Endothelial cell of umbilical vein (primary cell): Measurements from ENCODE around the gene RANBP3. TPM values are rescaled to one million over a fixed set of nuclear protein-coding genes. Genes with fewer than 3 reads are reported as not detected.

Source experiments
- BruUV-seq: library from RNA; stranded (reverse); fragments of 400-500 nt; replicated peaks from 2 replicates; lab custom pipeline; 2021; lab: Mats Ljungman, UMichigan
- CTCF ChIA-PET: fragments of 300-600, 350-600 bp; sonication (Branson Sonifier 250); formaldehyde crosslinking; loops from one replicate; lab custom pipeline; 2021; ENCODE audit warnings: antibody characterized with exemption, inconsistent platforms; lab: Charles Lee
- POLR2A ChIA-PET: fragments of 300-600, 350-600 bp; sonication (Branson Sonifier 250); formaldehyde crosslinking; loops from one replicate; lab custom pipeline; 2021; ENCODE audit warnings: antibody characterized with exemption, inconsistent platforms; lab: Charles Lee
- DNase-seq: peaks from one replicate; pipeline ENCODE4 v3.0.0-alpha.2; 2011; ENCODE audit warnings: low read depth, low spot score
- FAIRE-seq: peaks from 2 replicates; lab custom pipeline; 2011; peaks lifted over from hg19 to GRCh38; lab: Jason Lieb, UNC
- H2AFZ ChIP-seq: 2 replicates; pipeline ENCODE4 v1.6.0; 2012; ENCODE audit warnings: low read depth, low read length, control low read depth, inconsistent platforms
- H3K27ac ChIP-seq: 2 replicates; pipeline ENCODE4 v1.5.1; 2011; ENCODE audit warnings: low read depth, mild to moderate bottlenecking, control low read depth, low read length, moderate library complexity; ENCODE audit not compliant: insufficient read depth
- H3K27me3 ChIP-seq, 2 experiments: 2 replicates each; pipeline versions ENCODE4 v1.6.0 to v1.6.1; 2011; ENCODE audit warnings: low read length in 2 of 2, mixed read lengths in 1 of 2; ENCODE audit not compliant: control insufficient read depth in 2 of 2, insufficient read depth in 2 of 2
- H3K36me3 ChIP-seq, 2 experiments: 2 replicates in 1 of 2; 3 replicates in 1 of 2; pipeline ENCODE4 v1.5.1; 2011; ENCODE audit warnings: low read length in 2 of 2, mild to moderate bottlenecking in 1 of 2, moderate library complexity in 1 of 2; ENCODE audit not compliant: control insufficient read depth in 2 of 2, insufficient read depth in 2 of 2; ENCODE audit errors: extremely low read depth in 1 of 2
- H3K4me1 ChIP-seq: 3 replicates; pipeline ENCODE4 v1.5.1; 2011; ENCODE audit warnings: mild to moderate bottlenecking, low read length; ENCODE audit not compliant: control insufficient read depth, insufficient read depth; ENCODE audit errors: extremely low read depth
- H3K4me2 ChIP-seq: 2 replicates; pipeline ENCODE4 v1.6.1; 2011; ENCODE audit warnings: low read length, control low read depth, mixed read lengths; ENCODE audit not compliant: insufficient read depth
- H3K4me3 ChIP-seq, 3 experiments: fragments of 200-600 bp in 1 of 3; sonication (generic), shearing (Covaris generic) in 1 of 3; replicated peaks in 1 of 3; 2 replicates each; pipeline ENCODE4 v1.5.1; 2011 to 2016; ENCODE audit warnings: control low read depth in 3 of 3, low read length in 3 of 3, mild to moderate bottlenecking in 2 of 3, inconsistent platforms in 1 of 3, low read depth in 1 of 3, moderate library complexity in 1 of 3; ENCODE audit not compliant: insufficient read depth in 1 of 3
- H3K79me2 ChIP-seq: 2 replicates; pipeline ENCODE4 v1.6.0; 2012; ENCODE audit warnings: low read length, inconsistent platforms; ENCODE audit not compliant: control insufficient read depth, insufficient read depth
- H3K9ac ChIP-seq: replicated peaks from 2 replicates; pipeline ENCODE3; 2011; ENCODE audit warnings: low read length, control low read depth; ENCODE audit not compliant: insufficient read depth; ENCODE audit errors: extremely low read depth
- H3K9me1 ChIP-seq: replicated peaks from 3 replicates; pipeline ENCODE4 v1.6.0; 2011; ENCODE audit warnings: mild to moderate bottlenecking, low read length; ENCODE audit not compliant: control insufficient read depth, insufficient read depth; ENCODE audit errors: extremely low read depth
- H3K9me3 ChIP-seq: replicated peaks from 2 replicates; pipeline ENCODE4 v1.5.1; 2012; ENCODE audit warnings: low read length, inconsistent platforms; ENCODE audit not compliant: control insufficient read depth, insufficient read depth
- H4K20me1 ChIP-seq: replicated peaks from 2 replicates; pipeline ENCODE3; 2011; ENCODE audit warnings: mild to moderate bottlenecking, low read length; ENCODE audit not compliant: control insufficient read depth, insufficient read depth; ENCODE audit errors: extremely low read depth
- CTCF ChIP-seq, 2 donors: IDR thresholded peaks; 1 replicate in 1 of 2; 2 replicates in 1 of 2; pipeline ENCODE4 v1.5.1; 2011; ENCODE audit warnings: low read length in 2 of 2, mild to moderate bottlenecking in 2 of 2, moderate library complexity in 2 of 2, control low read depth in 1 of 2, inconsistent platforms in 1 of 2, low read depth in 1 of 2; ENCODE audit not compliant: insufficient read depth in 1 of 2; ENCODE audit errors: extremely low read depth in 1 of 2
- EZH2 ChIP-seq: IDR thresholded peaks from 2 replicates; pipeline ENCODE4 v1.6.1; 2012; ENCODE audit warnings: borderline replicate concordance, low read depth, mild to moderate bottlenecking, moderate library complexity, low read length, inconsistent platforms; ENCODE audit not compliant: severe bottlenecking
- FOS ChIP-seq: IDR thresholded peaks from 2 replicates; pipeline ENCODE4 v1.6.1; 2011; ENCODE audit warnings: mild to moderate bottlenecking, low read length, moderate library complexity, borderline replicate concordance; ENCODE audit not compliant: insufficient read depth
- GATA2 ChIP-seq: IDR thresholded peaks from 2 replicates; pipeline ENCODE4 v1.7.0; 2011; ENCODE audit warnings: low read depth, mild to moderate bottlenecking, moderate library complexity, mixed read lengths, low read length; ENCODE audit not compliant: insufficient read length, insufficient read depth
- JUN ChIP-seq: IDR thresholded peaks from 2 replicates; pipeline ENCODE4 v1.6.1; 2011; ENCODE audit warnings: borderline replicate concordance, low read depth; ENCODE audit not compliant: insufficient read length, insufficient read depth
- MYC ChIP-seq: IDR thresholded peaks from one replicate; pipeline ENCODE4 v1.6.1; 2011; ENCODE audit warnings: mild to moderate bottlenecking, low read depth, low read length
- POLR2A ChIP-seq: IDR thresholded peaks from 2 replicates; pipeline ENCODE4 v1.6.1; 2012; ENCODE audit warnings: low read depth, mild to moderate bottlenecking, control low read depth, low read length
- POLR2AphosphoS5 ChIP-seq: IDR thresholded peaks from 2 replicates; pipeline ENCODE4 v1.6.1; 2012; ENCODE audit warnings: low read depth, mild to moderate bottlenecking, control low read depth, low read length, moderate library complexity; ENCODE audit not compliant: insufficient read depth
- dilution Hi-C: fragments of 300-500 bp; cut with MboI; formaldehyde crosslinking; loops from one replicate; pipeline ENCODE4 v1.15.0; 2019; ENCODE audit warnings: low sequenced_read_pairs; ENCODE audit not compliant: extremely low pct_ligation_motif_present
- intact Hi-C: fragments of 100-400 bp; cut with micrococcal nuclease; formaldehyde crosslinking; loops from one replicate; pipeline ENCODE4 v1.10.0; 2022
- polyA plus RNA-seq, 4 experiments: library from polyadenylated mRNA; depleted of rRNA in 3 of 4; stranded (reverse) in 3 of 4; unstranded in 1 of 4; fragments of >200 nt; gene quantifications; 2 replicates each; pipeline versions ENCODE4 v1.2.1 to v1.2.3, GENCODE V29; 2011 to 2012; ENCODE audit warnings: missing spikeins in 1 of 4
- total RNA-seq: library from RNA; stranded (reverse); gene quantifications from 2 replicates; pipeline ENCODE4 v1.2.3, GENCODE V29; 2021
- TF ChIP-seq, protein P1 (sequence below): IDR thresholded peaks from 2 replicates; pipeline ENCODE4 v1.6.1; 2011; ENCODE audit not compliant: insufficient read depth, insufficient read length

RANBP3 gene
- total and polyA plus RNA-seq, 2 donors (not counting 3 experiments of a cell fraction or from before 2014, with no cell fraction given), result 72.3 to 85.3 TPM

GRCh38 chr19:5966215-5966614 lies 11.7 kb downstream of the RANBP3 start:
- Histone ChIP-seq H3K9me3 (no peaks in the 10 kb centered on the region), H2AFZ (no peak overlapping the region), H3K4me1 (peaks cover 31% of the 10 kb centered on the region), H3K4me2 (no peak overlapping the region), H3K9ac (no peak overlapping the region), H3K4me3 (no peak overlapping the region), H3K9me1 (no peaks in the 10 kb centered on the region), H3K36me3 (peaks cover 0 to 3% of the 10 kb centered on the region in 2 experiments), H4K20me1 (no peaks in the 10 kb centered on the region), H3K27ac (no peak overlapping the region), H3K79me2 (peaks cover 93% of the 10 kb centered on the region), H3K27me3 (no peaks in the 10 kb centered on the region)
- TF ChIP-seq POLR2AphosphoS5, result no peak
- TF ChIP-seq CTCF (IDR thresholded peaks at IDR 0.05; ENCODE audit: extremely low read depth in 1 of 2, insufficient read depth in 1 of 2, low read depth in 1 of 2, low read length in 2 of 2), result no peak
- no peak for TF ChIP-seq FOS
- TF ChIP-seq JUN, result no peak
- TF ChIP-seq EZH2, result no peak
- no peak for TF ChIP-seq GATA2
- no peak for TF ChIP-seq POLR2A
- TF ChIP-seq, protein P1, sequence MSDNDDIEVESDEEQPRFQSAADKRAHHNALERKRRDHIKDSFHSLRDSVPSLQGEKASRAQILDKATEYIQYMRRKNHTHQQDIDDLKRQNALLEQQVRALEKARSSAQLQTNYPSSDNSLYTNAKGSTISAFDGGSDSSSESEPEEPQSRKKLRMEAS, result no peak
- no peak for TF ChIP-seq MYC
- BruUV-seq, result no TSS peak
- dilution Hi-C loops, result no loop called here
- FAIRE-seq (no peak), DNase-seq (no peak)
- ChIA-PET POLR2A (no interaction called here), CTCF (interaction anchor here (0.9 to 5.2 kb wide), 7 partner anchors 11 to 162 kb away, joined by 3 to 134 read pairs (median 28); partner anchors contain the start of gene RANBP3)
- intact Hi-C loops, result no loop called here
